H9 (cell line): ENCODE results near the gene WDR20. TPM values are rescaled to one million over a fixed set of nuclear protein-coding genes. Genes with fewer than 3 reads are reported as not detected.

Experiments used
- DNase-seq: peaks from one replicate; pipeline ENCODE4 v3.0.0-alpha.2; 2017
- H2AFZ ChIP-seq: one replicate; pipeline ENCODE4 v1.6.1; 2013; ENCODE audit warnings: mild to moderate bottlenecking, low read length, control low read depth, moderate library complexity
- H2AK5ac ChIP-seq: 2 replicates; pipeline ENCODE4 v1.6.1; 2013; ENCODE audit warnings: low read length, control low read depth, mixed read lengths; ENCODE audit not compliant: insufficient read length
- H2BK120ac ChIP-seq: one replicate; pipeline ENCODE4 v1.6.1; 2013; ENCODE audit warnings: low read depth, mild to moderate bottlenecking, low read length, control low read depth, inconsistent platforms; ENCODE audit not compliant: poor library complexity, severe bottlenecking
- H2BK12ac ChIP-seq: 2 replicates; pipeline ENCODE4 v1.6.1; 2013; ENCODE audit warnings: low read length, control low read depth, mixed read lengths, low read depth; ENCODE audit not compliant: insufficient read length
- H2BK15ac ChIP-seq: 2 replicates; pipeline ENCODE4 v1.6.1; 2013; ENCODE audit warnings: low read depth, low read length, control low read depth
- H2BK20ac ChIP-seq: one replicate; pipeline ENCODE4 v1.6.1; 2013; ENCODE audit warnings: low read depth, mild to moderate bottlenecking, low read length, control low read depth, inconsistent platforms; ENCODE audit not compliant: poor library complexity, severe bottlenecking
- H2BK5ac ChIP-seq: 2 replicates; pipeline ENCODE4 v1.6.1; 2013; ENCODE audit warnings: low read length, control low read depth, mixed read lengths; ENCODE audit not compliant: insufficient read length
- H3K14ac ChIP-seq: 2 replicates; pipeline ENCODE4 v1.6.1; 2013; ENCODE audit warnings: low read length, control low read depth; ENCODE audit not compliant: insufficient read depth
- H3K18ac ChIP-seq: 2 replicates; pipeline ENCODE4 v1.6.1; 2013; ENCODE audit warnings: low read depth, mild to moderate bottlenecking, mixed read lengths, low read length, control low read depth; ENCODE audit not compliant: insufficient read length
- H3K23ac ChIP-seq: 2 replicates; pipeline ENCODE4 v1.6.1; 2013; ENCODE audit warnings: low read length, control low read depth, mixed read lengths, low read depth; ENCODE audit not compliant: insufficient read length
- H3K23me2 ChIP-seq: 2 replicates; pipeline ENCODE4 v1.6.1; 2013; ENCODE audit warnings: low read depth, mild to moderate bottlenecking, mixed read lengths, low read length, control low read depth; ENCODE audit not compliant: insufficient read length, poor library complexity, severe bottlenecking
- H3K27ac ChIP-seq: 2 replicates; pipeline ENCODE4 v1.5.1; 2013; ENCODE audit warnings: low read length, control low read depth, mixed read lengths, low read depth; ENCODE audit not compliant: insufficient read length
- H3K27me3 ChIP-seq: 2 replicates; pipeline ENCODE4 v1.6.1; 2013; ENCODE audit warnings: low read length, control low read depth, inconsistent platforms; ENCODE audit not compliant: insufficient read depth
- H3K4ac ChIP-seq: 2 replicates; pipeline ENCODE4 v1.6.1; 2013; ENCODE audit warnings: low read depth, mild to moderate bottlenecking, control low read depth, inconsistent platforms, low read length, moderate library complexity
- H3K4me1 ChIP-seq: 2 replicates; pipeline ENCODE4 v1.6.1; 2013; ENCODE audit warnings: low read length, control low read depth, inconsistent platforms; ENCODE audit not compliant: insufficient read depth
- H3K4me2 ChIP-seq: 2 replicates; pipeline ENCODE4 v1.6.1; 2013; ENCODE audit warnings: low read length, control low read depth, mixed read lengths; ENCODE audit not compliant: insufficient read length, insufficient read depth
- H3K56ac ChIP-seq: 2 replicates; pipeline ENCODE4 v1.6.1; 2013; ENCODE audit warnings: low read depth, mild to moderate bottlenecking, mixed read lengths, low read length, control low read depth; ENCODE audit not compliant: insufficient read length
- H3K79me1 ChIP-seq: 2 replicates; pipeline ENCODE4 v1.6.1; 2013; ENCODE audit warnings: low read depth, mild to moderate bottlenecking, moderate library complexity, low read length, control low read depth, inconsistent platforms; ENCODE audit not compliant: insufficient read depth, poor library complexity, severe bottlenecking
- H3K79me2 ChIP-seq: 2 replicates; pipeline ENCODE4 v1.6.1; 2013; ENCODE audit warnings: low read length, control low read depth, inconsistent platforms; ENCODE audit not compliant: insufficient read depth
- H3K9ac ChIP-seq: 2 replicates; pipeline ENCODE4 v1.6.1; 2013; ENCODE audit warnings: low read length, control low read depth, mixed read lengths; ENCODE audit not compliant: insufficient read length; ENCODE audit errors: extremely low read depth
- H3K9me3 ChIP-seq: one replicate; pipeline ENCODE4 v1.6.1; 2013; ENCODE audit warnings: low read depth, low read length, inconsistent platforms; ENCODE audit not compliant: control insufficient read depth
- H3T11ph ChIP-seq: one replicate; pipeline ENCODE4 v1.6.1; 2013; ENCODE audit warnings: mild to moderate bottlenecking, low read length, control low read depth, inconsistent platforms
- H4K20me1 ChIP-seq: one replicate; pipeline ENCODE4 v1.6.1; 2013; ENCODE audit not compliant: control insufficient read depth, insufficient read length, insufficient read depth
- H4K5ac ChIP-seq: 2 replicates; pipeline ENCODE4 v1.6.1; 2013; ENCODE audit warnings: low read depth, mild to moderate bottlenecking, mixed read lengths, low read length, control low read depth; ENCODE audit not compliant: insufficient read length
- H4K8ac ChIP-seq: replicated peaks from 2 replicates; pipeline ENCODE4 v1.6.1; 2013; ENCODE audit warnings: low read length, control low read depth, mixed read lengths, low read depth; ENCODE audit not compliant: insufficient read length
- H4K91ac ChIP-seq: 2 replicates; pipeline ENCODE4 v1.6.1; 2013; ENCODE audit warnings: low read depth, mild to moderate bottlenecking, moderate library complexity, mixed read lengths, low read length, control low read depth; ENCODE audit not compliant: insufficient read length
- H3K27ac Mint-ChIP-seq, 3 experiments: 2 replicates in 2 of 3; 3 replicates in 1 of 3; pipeline ENCODE4 v1.8.0; 2020 to 2021; ENCODE audit warnings: mixed read lengths in 3 of 3, mild to moderate bottlenecking in 1 of 3, moderate library complexity in 1 of 3
- H3K27me3 Mint-ChIP-seq: 2 replicates; pipeline ENCODE4 v1.8.0; 2021; ENCODE audit warnings: low read depth, mild to moderate bottlenecking, moderate library complexity, mixed read lengths
- H3K36me3 Mint-ChIP-seq, 3 experiments: 2 replicates in 2 of 3; 3 replicates in 1 of 3; pipeline ENCODE4 v1.8.0; 2020 to 2021; ENCODE audit warnings: low read depth in 3 of 3, mixed read lengths in 3 of 3; ENCODE audit not compliant: insufficient read depth in 1 of 3
- H3K4me1 Mint-ChIP-seq, 2 experiments: 2 replicates each; pipeline ENCODE4 v1.8.0; 2020; ENCODE audit warnings: mixed read lengths in 2 of 2
- H3K4me3 Mint-ChIP-seq, 2 experiments: 2 replicates in 1 of 2; 3 replicates in 1 of 2; pipeline ENCODE4 v1.8.0; 2020 to 2021; ENCODE audit warnings: mild to moderate bottlenecking in 2 of 2, mixed read lengths in 2 of 2, moderate library complexity in 1 of 2
- H3K9me3 Mint-ChIP-seq, 2 experiments: 2 replicates in 1 of 2; 3 replicates in 1 of 2; pipeline ENCODE4 v1.8.0; 2020; ENCODE audit warnings: mild to moderate bottlenecking in 2 of 2, mixed read lengths in 2 of 2, moderate library complexity in 1 of 2
- CTCF ChIP-seq: fragments of 200-600 bp; sonication (generic); conservative IDR thresholded peaks from 3 replicates; pipeline ENCODE4 v1.8.0; 2021; ENCODE audit warnings: antibody characterized with exemption, mild to moderate bottlenecking
- WGBS: extraction: QIAGEN DNeasy Blood & Tissue Kit; methylation state at CpG from one replicate; pipeline ENCODE4 v1.1.7; 2013; ENCODE audit warnings: missing lambda C conversion rate, low lambda C conversion rate, mixed read lengths; ENCODE audit not compliant: insufficient read length; ENCODE audit errors: extremely low coverage; 5-methylcytosine and 5-hydroxymethylcytosine counted together
- total RNA-seq: library from RNA; stranded (reverse); gene quantifications from 2 replicates; pipeline ENCODE4 v1.2.1, GENCODE V29; 2021

WDR20 gene
- total RNA-seq, 1 experiment from 2014 or later = 31.6 TPM

GRCh38 chr14:102184316-102185035 lies 44.8 kb downstream of the WDR20 start:
- H3K27ac ChIP-seq = no peak overlapping the region
- Mint-ChIP-seq H3K9me3 (no peaks in the 10 kb centered on the region), H3K27me3 (no peaks in the 10 kb centered on the region; the same call in 1 of the 2 replicates), H3K4me1 (peaks cover 33 to 35% of the 10 kb centered on the region in 2 experiments), H3K36me3 (no peaks in the 10 kb centered on the region), H3K4me3 (no peak overlapping the region), H3K27ac (peak overlapping the region; percentile 0 to 80 (median 17); a peak in 3 of 7 replicates)
- no peaks in the 10 kb centered on the region; the same call in 1 of the 2 replicates for H3K4me1 ChIP-seq
- H2AK5ac ChIP-seq = no peak overlapping the region
- H4K91ac ChIP-seq = no peak overlapping the region
- TF ChIP-seq CTCF = no peak
- H3K56ac ChIP-seq = no peak overlapping the region
- WGBS = no CpG with 5 or more reads among the region's 14 CpGs
- H3K27me3 ChIP-seq = no peaks in the 10 kb centered on the region
- H3K79me2 ChIP-seq = peaks cover 12% of the 10 kb centered on the region; the same call in 1 of the 2 replicates
- H2BK5ac ChIP-seq = no peak overlapping the region
- H3K9ac ChIP-seq = no peak overlapping the region
- H2AFZ ChIP-seq = no peak overlapping the region
- no peak overlapping the region for H4K8ac ChIP-seq
- no peaks in the 10 kb centered on the region for H3K9me3 ChIP-seq
- H2BK12ac ChIP-seq = no peak overlapping the region
- no peak overlapping the region for H3K4ac ChIP-seq
- no peaks in the 10 kb centered on the region for H4K20me1 ChIP-seq
- no peak overlapping the region for H2BK120ac ChIP-seq
- no peaks in the 10 kb centered on the region for H3K23me2 ChIP-seq
- no peak for DNase-seq
- H3K79me1 ChIP-seq = peaks cover 9% of the 10 kb centered on the region
- no peak overlapping the region for H2BK15ac ChIP-seq
- no peak overlapping the region for H3K14ac ChIP-seq
- no peak overlapping the region for H4K5ac ChIP-seq
- no peak overlapping the region for H3T11ph ChIP-seq
- no peak overlapping the region for H3K4me2 ChIP-seq
- H3K18ac ChIP-seq = no peak overlapping the region
- no peak overlapping the region for H3K23ac ChIP-seq
- H2BK20ac ChIP-seq = no peak overlapping the region
